ENCODE measurements around the gene UNKL.

Gene UNKL

DNA sequence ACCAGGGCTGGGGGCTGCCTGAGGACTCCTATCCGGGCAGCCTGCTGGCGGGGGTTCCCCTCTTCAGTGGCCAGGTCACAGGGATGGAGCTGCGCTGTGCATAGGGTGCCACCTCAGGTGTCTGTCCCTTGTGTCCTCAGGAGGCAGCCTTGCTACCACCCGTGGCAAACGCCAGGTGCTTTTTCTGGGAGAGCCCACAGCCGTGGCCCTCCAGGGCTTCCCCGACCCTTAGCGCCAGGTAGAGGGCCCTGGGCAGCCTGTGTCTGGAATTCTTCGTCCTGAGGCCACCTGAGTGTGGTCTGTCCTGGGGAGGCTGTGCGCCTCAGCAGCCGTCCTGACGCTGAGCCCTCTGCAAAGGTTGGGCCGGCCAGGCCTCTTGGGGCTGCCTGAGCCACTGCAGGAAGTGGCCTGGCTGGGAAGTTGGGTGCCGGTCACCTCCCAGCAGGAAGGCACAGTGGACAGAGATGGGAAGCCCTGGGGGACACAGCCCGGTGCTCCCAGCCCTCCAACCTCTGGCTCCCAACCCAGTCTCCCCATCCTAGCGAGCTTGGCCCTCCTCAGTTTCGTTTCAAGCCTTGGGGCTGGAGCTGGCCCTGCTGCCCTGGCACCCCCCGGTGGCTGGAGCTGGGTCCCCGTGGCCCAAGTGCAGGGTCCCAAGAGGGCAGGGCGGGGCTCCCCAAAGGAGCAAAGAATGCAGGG, 88.7 kb downstream of the UNKL start:
- no peak for DNase-seq
- peaks cover 0 to 11% of the 10 kb centered on the region in 2 donors for H3K27me3 ChIP-seq
- TF ChIP-seq, protein P1, sequence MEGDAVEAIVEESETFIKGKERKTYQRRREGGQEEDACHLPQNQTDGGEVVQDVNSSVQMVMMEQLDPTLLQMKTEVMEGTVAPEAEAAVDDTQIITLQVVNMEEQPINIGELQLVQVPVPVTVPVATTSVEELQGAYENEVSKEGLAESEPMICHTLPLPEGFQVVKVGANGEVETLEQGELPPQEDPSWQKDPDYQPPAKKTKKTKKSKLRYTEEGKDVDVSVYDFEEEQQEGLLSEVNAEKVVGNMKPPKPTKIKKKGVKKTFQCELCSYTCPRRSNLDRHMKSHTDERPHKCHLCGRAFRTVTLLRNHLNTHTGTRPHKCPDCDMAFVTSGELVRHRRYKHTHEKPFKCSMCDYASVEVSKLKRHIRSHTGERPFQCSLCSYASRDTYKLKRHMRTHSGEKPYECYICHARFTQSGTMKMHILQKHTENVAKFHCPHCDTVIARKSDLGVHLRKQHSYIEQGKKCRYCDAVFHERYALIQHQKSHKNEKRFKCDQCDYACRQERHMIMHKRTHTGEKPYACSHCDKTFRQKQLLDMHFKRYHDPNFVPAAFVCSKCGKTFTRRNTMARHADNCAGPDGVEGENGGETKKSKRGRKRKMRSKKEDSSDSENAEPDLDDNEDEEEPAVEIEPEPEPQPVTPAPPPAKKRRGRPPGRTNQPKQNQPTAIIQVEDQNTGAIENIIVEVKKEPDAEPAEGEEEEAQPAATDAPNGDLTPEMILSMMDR (IDR thresholded peaks at IDR 0.05) = no peak
- peaks cover 0 to 8% (median 8%) of the 10 kb centered on the region in 3 donors for H3K9me3 ChIP-seq
- no peak overlapping the region for H3K27ac ChIP-seq
- peaks cover 41 to 71% (median 46%) of the 10 kb centered on the region in 3 donors for H3K36me3 ChIP-seq
- intact Hi-C loops (cut with DNase I; ENCODE audit: low total_unique reads) = no loop called here
- no peak overlapping the region for H3K4me3 ChIP-seq
- H3K4me1 ChIP-seq = peaks cover 0 to under 1% (median 0%) of the 10 kb centered on the region in 4 donors

DNA sequence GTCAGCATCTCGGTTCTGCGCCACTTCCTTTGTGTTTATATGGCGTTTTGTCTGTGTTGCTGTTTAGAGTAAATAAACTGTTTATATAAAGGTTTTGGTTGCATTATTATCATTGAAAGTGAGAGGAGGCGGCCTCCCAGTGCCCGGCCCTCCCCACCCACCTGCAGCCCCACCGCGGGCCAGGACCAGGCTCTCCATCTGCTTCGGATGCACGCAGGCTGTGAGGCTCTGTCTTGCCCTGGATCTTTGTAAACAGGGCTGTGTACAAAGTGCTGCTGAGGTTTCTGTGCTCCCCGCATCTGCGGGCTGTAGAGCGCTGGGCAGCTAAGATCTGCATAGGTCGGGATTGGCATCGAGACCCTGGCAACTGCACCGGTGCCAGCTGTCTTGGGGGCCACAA, 89.2 kb downstream of the UNKL start:
- Histone ChIP-seq H3K4me1 (no peaks in the 10 kb centered on the region), H3K27ac (no peak overlapping the region), H3K27me3 (peaks cover 0 to 6% of the 10 kb centered on the region in 2 donors), H3K9me3 (peaks cover 0 to 3% (median 3%) of the 10 kb centered on the region in 3 donors), H3K36me3 (peaks cover 46 to 77% (median 51%) of the 10 kb centered on the region in 3 donors), H3K4me3 (no peak overlapping the region)
- intact Hi-C loops (cut with DNase I; ENCODE audit: low total_unique reads) = no loop called here
- DNase-seq = no peak
- TF ChIP-seq, protein P1 (IDR thresholded peaks at IDR 0.05) = no peak

DNA sequence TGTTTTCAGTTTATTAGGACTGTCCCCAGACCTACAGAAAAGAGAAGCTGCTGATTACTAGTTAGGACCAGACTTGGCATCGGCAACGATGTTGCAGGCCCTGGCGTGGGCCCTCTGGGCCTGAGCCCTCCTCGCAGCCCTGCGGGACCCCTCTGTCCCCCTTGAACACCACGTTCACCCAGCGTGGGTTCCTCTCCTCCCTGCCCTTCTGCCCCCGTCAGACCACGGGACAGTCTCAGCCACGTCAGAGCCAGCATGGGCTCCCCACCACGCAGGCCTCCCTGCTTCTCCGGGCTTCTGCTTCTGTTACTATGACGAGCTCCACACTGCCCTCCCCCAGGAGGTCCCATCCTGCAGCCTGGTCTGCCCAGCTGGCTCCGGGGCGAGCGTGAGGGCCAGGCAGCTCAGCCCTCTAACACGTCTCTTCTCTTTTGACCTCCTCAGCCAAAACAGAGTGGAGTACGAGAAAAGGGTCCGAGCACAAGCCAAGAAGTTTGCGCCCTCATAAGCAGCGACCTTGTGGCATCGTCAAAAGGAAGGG, 90.1 kb downstream of the UNKL start:
- intact Hi-C loops (cut with DNase I; ENCODE audit: low total_unique reads) = no loop called here
- H3K9me3 ChIP-seq = no peaks in the 10 kb centered on the region
- no peak overlapping the region for H3K4me3 ChIP-seq
- H3K27me3 ChIP-seq = no peaks in the 10 kb centered on the region
- H3K27ac ChIP-seq = no peak overlapping the region
- no peaks in the 10 kb centered on the region for H3K4me1 ChIP-seq
- DNase-seq = no peak
- H3K36me3 ChIP-seq = peaks cover 55 to 86% (median 60%) of the 10 kb centered on the region in 3 donors
- TF ChIP-seq, protein P1 (IDR thresholded peaks at IDR 0.05) = no peak

DNA sequence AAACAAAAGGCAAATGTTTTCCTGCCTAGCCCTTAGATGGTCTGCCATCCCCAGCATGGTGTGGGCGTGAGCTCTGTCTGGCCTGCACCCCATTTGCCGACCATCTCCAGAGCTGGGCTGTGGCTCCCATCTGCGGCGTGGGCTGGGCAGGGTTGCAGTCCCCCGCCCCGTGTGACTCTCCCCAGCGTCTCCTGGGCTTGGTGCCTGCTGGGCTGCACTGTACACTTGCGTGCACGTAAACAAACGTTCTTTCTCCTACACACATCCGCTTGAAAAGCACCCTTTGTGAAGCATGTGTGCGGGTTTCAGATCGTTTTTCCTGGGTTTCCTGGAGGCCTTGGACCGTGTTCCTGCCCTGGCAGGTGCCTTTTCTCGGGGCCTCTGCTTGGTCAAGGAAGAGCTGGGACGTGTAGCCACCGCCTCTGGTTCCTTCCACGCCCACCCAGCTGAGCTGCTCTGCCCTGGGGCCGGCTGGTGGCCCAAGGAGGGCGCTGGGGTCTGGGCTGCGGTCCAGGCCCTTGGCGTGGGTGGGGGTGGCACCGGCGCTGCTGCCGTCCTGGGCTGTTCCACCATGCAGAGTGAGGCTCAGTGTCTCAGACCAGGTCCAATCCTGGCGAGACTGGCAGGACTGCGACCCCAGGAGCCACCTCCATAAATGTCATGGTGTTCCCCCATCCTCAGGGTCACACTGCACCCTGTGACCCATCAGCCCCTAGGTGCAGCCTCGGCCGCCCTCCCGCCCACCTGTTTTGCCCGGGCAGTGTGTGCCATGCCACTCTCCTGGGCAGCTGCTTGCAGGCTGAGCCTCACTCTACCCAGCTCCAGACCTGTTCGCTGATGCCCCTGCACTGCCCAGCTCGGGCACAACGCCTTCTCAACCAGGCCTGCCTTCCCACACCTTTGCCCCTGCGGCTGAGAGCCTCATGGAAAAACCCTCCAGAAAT, 90.9 kb downstream of the UNKL start:
- no peak for DNase-seq
- no peak overlapping the region for H3K4me3 ChIP-seq
- TF ChIP-seq, protein P1 (IDR thresholded peaks at IDR 0.05) = no peak
- intact Hi-C loops (cut with DNase I; ENCODE audit: low total_unique reads) = no loop called here
- peaks cover 63 to 94% (median 68%) of the 10 kb centered on the region in 3 donors for H3K36me3 ChIP-seq
- H3K9me3 ChIP-seq = no peaks in the 10 kb centered on the region
- no peaks in the 10 kb centered on the region for H3K4me1 ChIP-seq
- no peak overlapping the region for H3K27ac ChIP-seq
- no peaks in the 10 kb centered on the region for H3K27me3 ChIP-seq

DNA sequence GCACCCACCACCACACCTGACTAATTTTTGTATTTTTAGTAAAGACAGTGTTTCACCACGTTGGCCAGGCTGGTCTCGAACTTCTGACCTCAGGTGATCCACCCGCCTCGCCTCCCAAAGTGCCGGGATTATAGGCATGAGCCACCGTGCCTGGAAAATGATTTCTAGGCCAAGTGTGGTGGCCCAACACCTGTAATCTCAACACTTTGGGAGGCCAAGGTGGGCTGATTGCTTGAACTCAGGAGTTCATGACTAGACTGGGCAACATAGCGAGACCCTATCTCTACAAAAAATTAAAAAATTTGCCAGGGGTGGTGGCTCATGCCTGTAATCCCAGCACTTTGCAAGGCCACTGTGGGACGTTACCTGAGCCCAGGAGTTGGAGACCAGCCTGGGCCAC, 92.1 kb downstream of the UNKL start:
- intact Hi-C loops (cut with DNase I; ENCODE audit: low total_unique reads) = no loop called here
- H3K27ac ChIP-seq = no peak overlapping the region

More for the DNA sequence above, 92.1 kb downstream of the UNKL start:
- TF ChIP-seq, protein P1 (IDR thresholded peaks at IDR 0.05) = no peak
- H3K4me1 ChIP-seq = no peaks in the 10 kb centered on the region
- no peak for DNase-seq
- H3K9me3 ChIP-seq = no peaks in the 10 kb centered on the region
- H3K36me3 ChIP-seq = peaks cover 75 to 100% (median 80%) of the 10 kb centered on the region in 3 donors
- H3K4me3 ChIP-seq = no peak overlapping the region
- no peaks in the 10 kb centered on the region for H3K27me3 ChIP-seq
